Measurements from ENCODE around the gene ADARB2. TPM values are rescaled to one million over a fixed set of nuclear protein-coding genes. Genes with fewer than 3 reads are reported as not detected.
A peak's percentile ranks its signal among the peaks of the same experiment; 100 is the strongest.

ADARB2 gene
- total and polyA plus RNA-seq, 7 experiments from 2014 or later = 0.05 to 13.6 (median 6.3) TPM; not detected in 3

GRCh38 chr10:1213252-1214070 is 523.9 kb downstream of the ADARB2 start:
- H3K27ac Mint-ChIP-seq = peak overlapping the region in 1 of 9 donors; percentile 37
- DNase-seq (no peak), ATAC-seq (no peak)
- POLR2A ChIA-PET = no interaction called here
- H3K4me3 ChIP-seq (ENCODE audit: low read length) = no peak overlapping the region
- H3K4me1 Mint-ChIP-seq = peaks cover 0 to 4% (median 0%) of the 10 kb centered on the region in 7 donors
- H3K4me3 Mint-ChIP-seq = no peak overlapping the region
- no peak overlapping the region for H3K27ac ChIP-seq (ENCODE audit: low read depth, low read length)
- no peaks in the 10 kb centered on the region for H3K4me1 ChIP-seq (ENCODE audit: control insufficient read depth in 2 of 2, insufficient read depth in 2 of 2, low read length in 2 of 2)
- peaks cover 0 to 9% (median 0%) of the 10 kb centered on the region in 5 donors for H3K36me3 Mint-ChIP-seq
- H3K9me3 Mint-ChIP-seq = no peaks in the 10 kb centered on the region
- no peaks in the 10 kb centered on the region for H3K36me3 ChIP-seq (ENCODE audit: control insufficient read depth in 2 of 3, insufficient read depth in 3 of 3, low read length in 3 of 3)
- peaks cover 0 to 5% (median 0%) of the 10 kb centered on the region in 5 donors for H3K27me3 Mint-ChIP-seq
- H3K9me3 ChIP-seq (ENCODE audit: control insufficient read depth in 2 of 3, low read length in 3 of 3) = no peaks in the 10 kb centered on the region
- CTCF ChIA-PET = no interaction called here
- no peaks in the 10 kb centered on the region for H3K27me3 ChIP-seq (ENCODE audit: control insufficient read depth in 2 of 2, insufficient read depth in 2 of 2, low read length in 2 of 2)
- intact Hi-C loops (cut with micrococcal nuclease) = no loop called here

GRCh38 chr10:1212571-1213141 is 524.7 kb downstream of the ADARB2 start:
- Histone ChIP-seq H3K27me3 (ENCODE audit: control insufficient read depth in 2 of 2, insufficient read depth in 2 of 2, low read length in 2 of 2) (no peaks in the 10 kb centered on the region), H3K9me3 (ENCODE audit: control insufficient read depth in 2 of 3, low read length in 3 of 3) (no peaks in the 10 kb centered on the region), H3K4me1 (ENCODE audit: control insufficient read depth in 2 of 2, insufficient read depth in 2 of 2, low read length in 2 of 2) (no peaks in the 10 kb centered on the region), H3K27ac (ENCODE audit: low read depth, low read length) (no peak overlapping the region), H3K4me3 (ENCODE audit: low read length) (no peak overlapping the region), H3K36me3 (ENCODE audit: control insufficient read depth in 2 of 3, insufficient read depth in 3 of 3, low read length in 3 of 3) (no peaks in the 10 kb centered on the region)
- CTCF ChIA-PET = no interaction called here
- Mint-ChIP-seq H3K4me1 (peaks cover 0 to 4% (median 0%) of the 10 kb centered on the region in 7 donors), H3K4me3 (no peak overlapping the region), H3K27ac (peak overlapping the region in 1 of 9 donors; percentile 37), H3K36me3 (peaks cover 0 to 9% (median 0%) of the 10 kb centered on the region in 5 donors), H3K27me3 (peaks cover 0 to 5% (median 0%) of the 10 kb centered on the region in 5 donors), H3K9me3 (no peaks in the 10 kb centered on the region)
- POLR2A ChIA-PET = no interaction called here
- ATAC-seq (no peak), DNase-seq (no peak)
- intact Hi-C loops (cut with micrococcal nuclease) = no loop called here

GRCh38 chr10:1211844-1212570 is 525.3 kb downstream of the ADARB2 start:
- Histone ChIP-seq H3K9me3 (ENCODE audit: control insufficient read depth in 2 of 3, low read length in 3 of 3) (no peaks in the 10 kb centered on the region), H3K27me3 (ENCODE audit: control insufficient read depth in 2 of 2, insufficient read depth in 2 of 2, low read length in 2 of 2) (no peaks in the 10 kb centered on the region), H3K4me3 (ENCODE audit: low read length) (no peak overlapping the region), H3K4me1 (ENCODE audit: control insufficient read depth in 2 of 2, insufficient read depth in 2 of 2, low read length in 2 of 2) (no peaks in the 10 kb centered on the region), H3K36me3 (ENCODE audit: control insufficient read depth in 2 of 3, insufficient read depth in 3 of 3, low read length in 3 of 3) (no peaks in the 10 kb centered on the region), H3K27ac (ENCODE audit: low read depth, low read length) (no peak overlapping the region)
- CTCF ChIA-PET = no interaction called here
- intact Hi-C loops (cut with micrococcal nuclease) = no loop called here
- H3K27me3 Mint-ChIP-seq = peaks cover 0 to 5% (median 0%) of the 10 kb centered on the region in 5 donors
- POLR2A ChIA-PET = no interaction called here
- H3K36me3 Mint-ChIP-seq = peaks cover 0 to 9% (median 0%) of the 10 kb centered on the region in 5 donors
- H3K4me3 Mint-ChIP-seq = no peak overlapping the region
- no peak overlapping the region for H3K27ac Mint-ChIP-seq
- DNase-seq = no peak
- H3K4me1 Mint-ChIP-seq = peaks cover 0 to 4% (median 0%) of the 10 kb centered on the region in 7 donors
- ATAC-seq = no peak
- H3K9me3 Mint-ChIP-seq = no peaks in the 10 kb centered on the region

GRCh38 chr10:1210667-1211066 is 526.7 kb downstream of the ADARB2 start:
- Histone ChIP-seq H3K36me3 (ENCODE audit: control insufficient read depth in 2 of 3, insufficient read depth in 3 of 3, low read length in 3 of 3) (no peaks in the 10 kb centered on the region), H3K27me3 (ENCODE audit: control insufficient read depth in 2 of 2, insufficient read depth in 2 of 2, low read length in 2 of 2) (no peaks in the 10 kb centered on the region), H3K4me1 (ENCODE audit: control insufficient read depth in 2 of 2, insufficient read depth in 2 of 2, low read length in 2 of 2) (no peaks in the 10 kb centered on the region), H3K27ac (ENCODE audit: low read depth, low read length) (no peak overlapping the region), H3K9me3 (ENCODE audit: control insufficient read depth in 2 of 3, low read length in 3 of 3) (no peaks in the 10 kb centered on the region), H3K4me3 (ENCODE audit: low read length) (no peak overlapping the region)
- peaks cover 0 to 4% (median 0%) of the 10 kb centered on the region in 7 donors for H3K4me1 Mint-ChIP-seq
- H3K27me3 Mint-ChIP-seq = peaks cover 0 to 5% (median 0%) of the 10 kb centered on the region in 5 donors
- H3K27ac Mint-ChIP-seq = no peak overlapping the region
- DNase-seq = no peak
- POLR2A ChIA-PET = no interaction called here
- peaks cover 0 to 5% (median 0%) of the 10 kb centered on the region in 5 donors for H3K36me3 Mint-ChIP-seq
- no peaks in the 10 kb centered on the region for H3K9me3 Mint-ChIP-seq
- H3K4me3 Mint-ChIP-seq = no peak overlapping the region
- intact Hi-C loops (cut with micrococcal nuclease) = no loop called here
- CTCF ChIA-PET = no interaction called here
- no peak for ATAC-seq

- POLR2A ChIA-PET = no interaction called here
- CTCF ChIA-PET = no interaction called here
- H3K4me1 Mint-ChIP-seq = peaks cover 0 to 4% (median 0%) of the 10 kb centered on the region in 7 donors
- no peaks in the 10 kb centered on the region for H3K36me3 ChIP-seq (ENCODE audit: control insufficient read depth in 2 of 3, insufficient read depth in 3 of 3, low read length in 3 of 3)
- H3K27ac Mint-ChIP-seq = no peak overlapping the region
- no peak overlapping the region for H3K4me3 Mint-ChIP-seq
- no peaks in the 10 kb centered on the region for H3K27me3 ChIP-seq (ENCODE audit: control insufficient read depth in 2 of 2, insufficient read depth in 2 of 2, low read length in 2 of 2)
- H3K27ac ChIP-seq (ENCODE audit: low read depth, low read length) = no peak overlapping the region
- H3K27me3 Mint-ChIP-seq = peaks cover 0 to 5% (median 0%) of the 10 kb centered on the region in 5 donors
- DNase-seq (no peak), ATAC-seq (peak; percentile 36)
- peaks cover 0 to 5% (median 0%) of the 10 kb centered on the region in 5 donors for H3K36me3 Mint-ChIP-seq
- H3K4me3 ChIP-seq (ENCODE audit: low read length) = no peak overlapping the region
- H3K9me3 ChIP-seq (ENCODE audit: control insufficient read depth in 2 of 3, low read length in 3 of 3) = no peaks in the 10 kb centered on the region
- intact Hi-C loops (cut with micrococcal nuclease) = no loop called here
- H3K4me1 ChIP-seq (ENCODE audit: control insufficient read depth in 2 of 2, insufficient read depth in 2 of 2, low read length in 2 of 2) = no peaks in the 10 kb centered on the region
- H3K9me3 Mint-ChIP-seq = no peaks in the 10 kb centered on the region
Measured at GRCh38 chr10:1209355-1209979, 527.9 kb downstream of the ADARB2 start.

GRCh38 chr10:1208366-1209311 is 528.7 kb downstream of the ADARB2 start:
- H3K4me1 Mint-ChIP-seq = peaks cover 0 to 4% (median 0%) of the 10 kb centered on the region in 7 donors
- no peaks in the 10 kb centered on the region for H3K9me3 Mint-ChIP-seq
- H3K27ac ChIP-seq (ENCODE audit: low read depth, low read length) = no peak overlapping the region
- H3K4me1 ChIP-seq (ENCODE audit: control insufficient read depth in 2 of 2, insufficient read depth in 2 of 2, low read length in 2 of 2) = no peaks in the 10 kb centered on the region
- ATAC-seq = no peak
- H3K36me3 Mint-ChIP-seq = peaks cover 0 to 5% (median 0%) of the 10 kb centered on the region in 5 donors
- intact Hi-C loops (cut with micrococcal nuclease) = no loop called here
- H3K9me3 ChIP-seq (ENCODE audit: control insufficient read depth in 2 of 3, low read length in 3 of 3) = no peaks in the 10 kb centered on the region
- ChIA-PET POLR2A (no interaction called here), CTCF (no interaction called here)
- H3K27me3 ChIP-seq (ENCODE audit: control insufficient read depth in 2 of 2, insufficient read depth in 2 of 2, low read length in 2 of 2) = no peaks in the 10 kb centered on the region
- H3K4me3 Mint-ChIP-seq = no peak overlapping the region
- peaks cover 0 to 5% (median 0%) of the 10 kb centered on the region in 5 donors for H3K27me3 Mint-ChIP-seq
- no peaks in the 10 kb centered on the region for H3K36me3 ChIP-seq (ENCODE audit: control insufficient read depth in 2 of 3, insufficient read depth in 3 of 3, low read length in 3 of 3)
- DNase-seq = no peak
- H3K4me3 ChIP-seq (ENCODE audit: low read length) = no peak overlapping the region
- no peak overlapping the region for H3K27ac Mint-ChIP-seq

All from naive thymus-derived CD4-positive, alpha-beta T cell (primary cell).